OCI-LY3 (cell line): Measurements from ENCODE around the gene CDKN1B.
"Not testable (repeated sequence)": the region's sequence is repeated elsewhere in the genome, so short reads cannot be mapped to it uniquely, and the experiment has no call there.

ENCODE experiments used
- H2AFZ ChIP-seq: fragments of 200-600, 300-600 bp; shearing (Covaris generic); 2 replicates; pipeline ENCODE4 v1.6.0; 2014; ENCODE audit warnings: antibody characterized with exemption, low read depth, low read length
- H3K27ac ChIP-seq: fragments of 200-600, 300-600 bp; sonication (generic); 2 replicates; pipeline ENCODE4 v1.5.1; 2014; ENCODE audit warnings: mild to moderate bottlenecking, low read length, moderate library complexity, mixed read lengths
- H3K27me3 ChIP-seq: fragments of 200-600, 300-600 bp; sonication (generic); 2 replicates; pipeline ENCODE4 v1.6.1; 2014; ENCODE audit warnings: low read depth, low read length, mixed read lengths
- H3K36me3 ChIP-seq: fragments of 200-600, 300-600 bp; sonication (generic); replicated peaks from 2 replicates; pipeline ENCODE3; 2014; ENCODE audit warnings: low read depth, low read length, mixed read lengths
- H3K4me1 ChIP-seq: fragments of 300-600, 200-600 bp; sonication (generic); 2 replicates; pipeline ENCODE4 v1.6.1; 2014; ENCODE audit warnings: low read length, mixed read lengths
- H3K4me2 ChIP-seq: fragments of 200-600, 300-600 bp; sonication (generic); 2 replicates; pipeline ENCODE4 v1.6.1; 2014; ENCODE audit warnings: low read length, mixed read lengths
- H3K4me3 ChIP-seq: fragments of 300-600, 200-600 bp; sonication (generic); 2 replicates; pipeline ENCODE4 v1.5.1; 2014; ENCODE audit warnings: antibody characterized with exemption, mild to moderate bottlenecking, low read length, moderate library complexity
- H3K79me2 ChIP-seq: fragments of 300-600, 200-600 bp; shearing (Covaris generic); 2 replicates; pipeline ENCODE4 v1.6.1; 2014; ENCODE audit warnings: mild to moderate bottlenecking, low read length, mixed read lengths
- H3K9ac ChIP-seq: fragments of 300-600, 200-600 bp; shearing (Covaris generic); 2 replicates; pipeline ENCODE4 v1.6.0; 2014; ENCODE audit warnings: mild to moderate bottlenecking, low read length, moderate library complexity
- H3K9me3 ChIP-seq: fragments of 200-600, 300-600 bp; shearing (Covaris generic); 2 replicates; pipeline ENCODE4 v1.6.1; 2014; ENCODE audit warnings: low read length, mixed read lengths; ENCODE audit not compliant: insufficient read depth
- H4K20me1 ChIP-seq: fragments of 200-600, 300-600 bp; sonication (generic); 2 replicates; pipeline ENCODE4 v1.6.1; 2016; ENCODE audit warnings: low read length, mixed read lengths; ENCODE audit not compliant: insufficient read depth
- CTCF ChIP-seq: fragments of 200-600, 300-600 bp; sonication (generic); IDR thresholded peaks from 2 replicates; pipeline ENCODE4 v1.5.1; 2014; ENCODE audit warnings: antibody characterized with exemption, low read length, low read depth
- EZH2phosphoT487 ChIP-seq: fragments of 200-600 bp; shearing (Covaris generic); IDR thresholded peaks from 2 replicates; pipeline ENCODE4 v1.6.1; 2018; ENCODE audit warnings: antibody characterized with exemption, mixed run types, low read depth

The CDKN1B gene

GRCh38 chr12:12734054-12734453, 16.9 kb downstream of the CDKN1B start:
- Histone ChIP-seq H3K9ac (no peak overlapping the region), H3K36me3 (no peaks in the 10 kb centered on the region), H3K4me3 (no peak overlapping the region), H4K20me1 (no peaks in the 10 kb centered on the region), H3K4me2 (no peak overlapping the region), H3K27ac (no peak overlapping the region), H2AFZ (no peak overlapping the region), H3K27me3 (no peaks in the 10 kb centered on the region), H3K4me1 (peaks cover 9% of the 10 kb centered on the region), H3K79me2 (peaks cover 5% of the 10 kb centered on the region; the same call in 1 of the 2 replicates), H3K9me3 (no peaks in the 10 kb centered on the region)
- TF ChIP-seq EZH2phosphoT487 (no peak), CTCF (no peak)

GRCh38 chr12:12734561-12735071, 17.4 kb downstream of the CDKN1B start:
- Histone ChIP-seq H3K4me1 (peaks cover 9% of the 10 kb centered on the region), H3K9ac (no peak overlapping the region), H4K20me1 (no peaks in the 10 kb centered on the region), H3K79me2 (peaks cover 5% of the 10 kb centered on the region; the same call in 1 of the 2 replicates), H3K4me2 (no peak overlapping the region), H3K27me3 (no peaks in the 10 kb centered on the region), H3K4me3 (no peak overlapping the region), H3K36me3 (no peaks in the 10 kb centered on the region), H3K27ac (no peak overlapping the region), H3K9me3 (no peaks in the 10 kb centered on the region), H2AFZ (no peak overlapping the region)
- TF ChIP-seq CTCF (no peak), EZH2phosphoT487 (no peak)

GRCh38 chr12:12735301-12735700, 18.1 kb downstream of the CDKN1B start:
- Histone ChIP-seq H3K4me3 (no peak overlapping the region), H3K4me2 (no peak overlapping the region), H2AFZ (no peak overlapping the region), H3K36me3 (no peaks in the 10 kb centered on the region), H3K4me1 (peaks cover 9% of the 10 kb centered on the region), H3K9ac (no peak overlapping the region), H3K27ac (no peak overlapping the region), H3K27me3 (no peaks in the 10 kb centered on the region), H3K79me2 (no peaks in the 10 kb centered on the region), H3K9me3 (no peaks in the 10 kb centered on the region), H4K20me1 (no peaks in the 10 kb centered on the region)
- no peak for TF ChIP-seq EZH2phosphoT487
- TF ChIP-seq CTCF, result no peak

- Histone ChIP-seq H3K36me3 (no peaks in the 10 kb centered on the region), H2AFZ (peak overlapping the region; percentile 33; the same call in 1 of the 2 replicates), H3K4me3 (peak overlapping the region; percentile 55), H3K79me2 (no peaks in the 10 kb centered on the region), H3K9me3 (no peaks in the 10 kb centered on the region), H3K9ac (peak overlapping the region; percentile 25; the same call in 1 of the 2 replicates), H3K27me3 (no peaks in the 10 kb centered on the region), H3K4me1 (peaks cover 9% of the 10 kb centered on the region), H4K20me1 (no peaks in the 10 kb centered on the region), H3K4me2 (peak overlapping the region; percentile 68), H3K27ac (no peak overlapping the region)
- TF ChIP-seq CTCF, result peak; percentile 66
- TF ChIP-seq EZH2phosphoT487, result no peak
Measured at GRCh38 chr12:12736759-12737676, 19.9 kb downstream of the CDKN1B start.

GRCh38 chr12:12738152-12738551, 21.0 kb downstream of the CDKN1B start:
- H4K20me1 ChIP-seq, H3K4me1 ChIP-seq, H3K36me3 ChIP-seq, H3K9me3 ChIP-seq, H3K27me3 ChIP-seq, H3K27ac ChIP-seq, H3K79me2 ChIP-seq, H3K4me3 ChIP-seq, H3K4me2 ChIP-seq, H2AFZ ChIP-seq, H3K9ac ChIP-seq: not testable (repeated sequence)
